Gastrocnemius medialis (tissue), 4 donors: ENCODE results near the gene XYLT1. TPM values are rescaled to one million over a fixed set of nuclear protein-coding genes. Genes with fewer than 3 reads are reported as not detected.
"Not testable (repeated sequence)": the region's sequence is repeated elsewhere in the genome, so short reads cannot be mapped to it uniquely, and the experiment has no call there.

Source experiments
- ATAC-seq, 2 donors: fragments of 150-250 bp; one replicate each; pipeline ENCODE4 v1.9.1; 2016
- DNase-seq, 2 donors: peaks; one replicate each; pipeline ENCODE4 v3.0.0-alpha.2; 2019
- H3K27ac ChIP-seq, 4 donors: fragments of 200-600 bp; sonication (generic); 1 replicate in 1 of 4; 2 replicates in 3 of 4; pipeline ENCODE4 v1.5.1; 2016 to 2018; ENCODE audit warnings: mild to moderate bottlenecking in 2 of 4, moderate library complexity in 1 of 4
- H3K27me3 ChIP-seq, 3 donors: fragments of 200-600 bp; sonication (generic) in 2 of 3; 1 replicate in 1 of 3; 2 replicates in 2 of 3; pipeline versions ENCODE4 v1.5.1 to v1.6.0; 2016 to 2019; ENCODE audit warnings: mild to moderate bottlenecking in 1 of 3, moderate library complexity in 1 of 3
- H3K36me3 ChIP-seq, 2 donors: fragments of 200-600 bp; sonication (generic) in 1 of 2; one replicate each; pipeline ENCODE4 v1.5.1; 2017 to 2018
- H3K4me1 ChIP-seq, 2 donors: fragments of 200-600 bp; sonication (generic) in 1 of 2; one replicate each; pipeline ENCODE4 v1.5.1; 2016 to 2017; ENCODE audit warnings: mild to moderate bottlenecking in 2 of 2
- H3K4me3 ChIP-seq, 4 donors: fragments of 200-600 bp; sonication (generic) in 3 of 4; 1 replicate in 1 of 4; 2 replicates in 3 of 4; pipeline ENCODE4 v1.5.1; 2016 to 2019; ENCODE audit warnings: mild to moderate bottlenecking in 2 of 4
- H3K9me3 ChIP-seq, 3 donors: fragments of 200-600 bp; sonication (generic) in 2 of 3; 1 replicate in 1 of 3; 2 replicates in 2 of 3; pipeline ENCODE4 v1.5.1; 2016 to 2019
- CTCF ChIP-seq, 5 experiments: fragments of 450-650 bp in 3 of 5; fragments of 200-600 bp in 2 of 5; sonication (generic) in 2 of 5; IDR thresholded peaks in 4 of 5; conservative IDR thresholded peaks in 1 of 5; 1 replicate in 4 of 5; 2 replicates in 1 of 5; pipeline ENCODE4 v1.5.1; 2016 to 2019; ENCODE audit warnings: antibody characterized with exemption in 5 of 5, mild to moderate bottlenecking in 3 of 5, moderate library complexity in 3 of 5
- POLR2A ChIP-seq, 2 donors: fragments of 450-650 bp; IDR thresholded peaks; one replicate each; pipeline ENCODE4 v1.6.1; 2017; ENCODE audit warnings: antibody characterized with exemption in 2 of 2, mild to moderate bottlenecking in 2 of 2, moderate library complexity in 2 of 2
- in situ Hi-C, 4 donors: fragments of 200-750 bp; cut with MboI; loops; one replicate each; pipeline versions ENCODE4 v1.15.0 to v1.8.0; 2017; ENCODE audit warnings: low sequenced_read_pairs in 4 of 4
- intact Hi-C: fragments of 100-400 bp; cut with DNase I; formaldehyde crosslinking; loops from one replicate; pipeline ENCODE4 v1.15.1; 2023; ENCODE audit warnings: low total_unique reads
- total RNA-seq, 4 donors: library from RNA; depleted of rRNA; stranded (reverse); fragments of >200 nt; gene quantifications; one replicate each; pipeline versions ENCODE4 v1.1.0 to v1.2.3, GENCODE V29; 2016

The XYLT1 gene
- total RNA-seq, 4 donors from 2014 or later, result 0.87 to 7.9 (median 1.4) TPM

- no peaks in the 10 kb centered on the region for H3K4me1 ChIP-seq
- no peak overlapping the region for H3K4me3 ChIP-seq
- H3K27me3 ChIP-seq, result no peaks in the 10 kb centered on the region
- in situ Hi-C loops, result no loop called here
- H3K36me3 ChIP-seq, result no peaks in the 10 kb centered on the region
- ATAC-seq (no peak), DNase-seq (no peak)
- H3K27ac ChIP-seq, result no peak overlapping the region
- no peaks in the 10 kb centered on the region for H3K9me3 ChIP-seq
- intact Hi-C loops, result no loop called here
- no peak for TF ChIP-seq POLR2A (IDR thresholded peaks at IDR 0.05)
- no peak for TF ChIP-seq CTCF (IDR thresholded peaks at IDR 0.05 in 4 of 5, conservative IDR thresholded peaks at IDR 0.05 in 1 of 5)
Measured at GRCh38 chr16:17412791-17413190, 58.0 kb downstream of the XYLT1 start.

- intact Hi-C loops (no loop called here), in situ Hi-C loops (no loop called here)
- Histone ChIP-seq H3K36me3 (no peaks in the 10 kb centered on the region), H3K27ac (no peak overlapping the region), H3K4me1 (no peaks in the 10 kb centered on the region), H3K4me3 (no peak overlapping the region), H3K27me3 (no peaks in the 10 kb centered on the region), H3K9me3 (no peaks in the 10 kb centered on the region)
- no peak for DNase-seq
- TF ChIP-seq POLR2A (IDR thresholded peaks at IDR 0.05) (no peak), CTCF (IDR thresholded peaks at IDR 0.05 in 4 of 5, conservative IDR thresholded peaks at IDR 0.05 in 1 of 5) (no peak)
- ATAC-seq, result no peak
Measured at GRCh38 chr16:17412221-17412620, 58.5 kb downstream of the XYLT1 start.

- no peak for ATAC-seq
- Histone ChIP-seq H3K27me3 (no peaks in the 10 kb centered on the region), H3K9me3 (no peaks in the 10 kb centered on the region), H3K4me1 (no peaks in the 10 kb centered on the region), H3K27ac (no peak overlapping the region), H3K36me3 (no peaks in the 10 kb centered on the region), H3K4me3 (no peak overlapping the region)
- DNase-seq, result no peak
- intact Hi-C loops, result no loop called here
- in situ Hi-C loops, result no loop called here
- TF ChIP-seq CTCF (IDR thresholded peaks at IDR 0.05 in 4 of 5, conservative IDR thresholded peaks at IDR 0.05 in 1 of 5) (no peak), POLR2A (IDR thresholded peaks at IDR 0.05) (no peak)
Measured at GRCh38 chr16:17411263-17411662, 59.5 kb downstream of the XYLT1 start.

- ATAC-seq, H3K27me3 ChIP-seq, DNase-seq, H3K4me3 ChIP-seq, H3K27ac ChIP-seq, H3K9me3 ChIP-seq, H3K36me3 ChIP-seq, H3K4me1 ChIP-seq, intact Hi-C loops, in situ Hi-C loops: not testable (repeated sequence)
Measured at GRCh38 chr16:17410316-17410715, 60.4 kb downstream of the XYLT1 start.

- in situ Hi-C loops (no loop called here), intact Hi-C loops (loop anchor here (5.0 kb wide), 2 partner anchors 78 to 138 kb away; no protein-coding TSS in a partner anchor)
- no peaks in the 10 kb centered on the region for H3K27me3 ChIP-seq
- H3K27ac ChIP-seq, result no peak overlapping the region
- DNase-seq, result no peak
- H3K4me3 ChIP-seq, result no peak overlapping the region
- no peaks in the 10 kb centered on the region for H3K9me3 ChIP-seq
- TF ChIP-seq CTCF (IDR thresholded peaks at IDR 0.05 in 4 of 5, conservative IDR thresholded peaks at IDR 0.05 in 1 of 5) (no peak), POLR2A (IDR thresholded peaks at IDR 0.05) (no peak)
- H3K4me1 ChIP-seq, result peaks cover 4 to 9% of the 10 kb centered on the region in 2 donors
- no peaks in the 10 kb centered on the region for H3K36me3 ChIP-seq
- ATAC-seq, result no peak
Measured at GRCh38 chr16:17409894-17410293, 60.9 kb downstream of the XYLT1 start.
